A549 (cell line): Measurements from ENCODE around the gene ASPA. TPM values are rescaled to one million over a fixed set of nuclear protein-coding genes. Genes with fewer than 3 reads are reported as not detected.
"Not testable (repeated sequence)": the region's sequence is repeated elsewhere in the genome, so short reads cannot be mapped to it uniquely, and the experiment has no call there.

Experiments used
- ATAC-seq, 2 experiments: fragments of 200-7000 bp in 1 of 2; fragments of >200 bp in 1 of 2; cut with Nextera tagmentation in 1 of 2; cut with Tn5 transposase in 1 of 2; 3 replicates each; pipeline versions ENCODE4 v1.8.0 to v1.9.1; 2018 to 2020; ENCODE audit warnings: mild to moderate bottlenecking in 1 of 2, moderate library complexity in 1 of 2
- CTCF ChIA-PET: fragments of 300-600 bp; sonication (Branson Sonifier 250); formaldehyde crosslinking; extraction: SDS; loops from one replicate; lab custom pipeline; 2021; ENCODE audit warnings: antibody characterized with exemption, inconsistent platforms; lab: Yijun Ruan, JAX
- POLR2A ChIA-PET: fragments of 350-600 bp; formaldehyde crosslinking; extraction: SDS; loops from one replicate; lab custom pipeline; 2021; ENCODE audit warnings: antibody characterized with exemption, inconsistent platforms; lab: Yijun Ruan, JAX
- DNase-seq, 2 experiments: peaks; one replicate each; pipeline versions ENCODE4 v3.0.0 to v3.0.0-alpha.2; 2011 to 2016; ENCODE audit warnings: low read depth in 1 of 2, low spot score in 1 of 2
- FAIRE-seq: peaks from 2 replicates; lab custom pipeline; 2011; peaks lifted over from hg19 to GRCh38; lab: Jason Lieb, UNC
- H3K27ac ChIP-seq, 2 experiments: fragments of >200 bp; sonication (Bioruptor Twin); formaldehyde crosslinking; 3 replicates each; pipeline ENCODE4 v1.5.1; 2016 to 2017
- H3K4me1 ChIP-seq: fragments of >200 bp; sonication (Bioruptor Twin); formaldehyde crosslinking; 3 replicates; pipeline ENCODE4 v1.6.1; 2016
- H3K4me2 ChIP-seq: fragments of >200 bp; sonication (Bioruptor Twin); formaldehyde crosslinking; 3 replicates; pipeline ENCODE4 v1.6.1; 2016
- H3K4me3 ChIP-seq: fragments of >200 bp; sonication (Bioruptor Twin); formaldehyde crosslinking; 3 replicates; pipeline ENCODE4 v1.5.1; 2016
- H3K9me3 ChIP-seq: fragments of >200 bp; sonication (Bioruptor Twin); formaldehyde crosslinking; 3 replicates; pipeline ENCODE4 v1.6.1; 2016
- BHLHE40 ChIP-seq: IDR thresholded peaks from 2 replicates; pipeline ENCODE4 v1.6.1; 2012; ENCODE audit warnings: low read depth, low read length, inconsistent platforms
- CBX2 ChIP-seq: fragments of 200-600 bp; sonication (generic); IDR thresholded peaks from 2 replicates; pipeline ENCODE4 v1.6.1; 2016; ENCODE audit warnings: low read depth, mild to moderate bottlenecking, borderline replicate concordance
- CHD2 ChIP-seq: fragments of 150-350 bp; IDR thresholded peaks from 2 replicates; pipeline ENCODE4 v1.6.1; 2014; ENCODE audit warnings: low read length; ENCODE audit not compliant: partially characterized antibody
- CHD4 ChIP-seq: fragments of 200-600 bp; sonication (generic); IDR thresholded peaks from 2 replicates; pipeline ENCODE4 v1.6.1; 2016; ENCODE audit warnings: antibody characterized with exemption, mild to moderate bottlenecking, borderline replicate concordance
- FOSB ChIP-seq: fragments of 250-450 bp; sonication (Bioruptor Pico); IDR thresholded peaks from 2 replicates; pipeline ENCODE4 v1.5.0; 2020; ENCODE audit warnings: mild to moderate bottlenecking, moderate library complexity
- FOSL2 ChIP-seq, 2 experiments: fragments of 450-650 bp in 1 of 2; fragments of >200 bp in 1 of 2; sonication (Bioruptor Twin) in 1 of 2; formaldehyde crosslinking; IDR thresholded peaks; 2 replicates each; pipeline versions ENCODE4 v1.5.0 to v1.6.1; 2016 to 2020; ENCODE audit warnings: mild to moderate bottlenecking in 1 of 2, moderate library complexity in 1 of 2
- GATA3 ChIP-seq: IDR thresholded peaks from 2 replicates; pipeline ENCODE4 v1.6.1; 2012; ENCODE audit warnings: borderline replicate concordance
- HDAC2 ChIP-seq: fragments of 200-600 bp; sonication (generic); IDR thresholded peaks from 2 replicates; pipeline ENCODE4 v1.6.1; 2016
- HEYL ChIP-seq: fragments of 250-450 bp; sonication (Bioruptor Pico); IDR thresholded peaks from 2 replicates; pipeline ENCODE4 v1.8.0; 2021; ENCODE audit warnings: mild to moderate bottlenecking, moderate library complexity
- HOXA7 ChIP-seq: fragments of 250-450 bp; sonication (Bioruptor Pico); IDR thresholded peaks from 2 replicates; pipeline ENCODE4 v1.5.0; 2020; ENCODE audit warnings: mild to moderate bottlenecking, moderate library complexity
- JUN ChIP-seq, 2 experiments: fragments of >200 bp; sonication (Bioruptor Twin); formaldehyde crosslinking; IDR thresholded peaks; 2 replicates in 1 of 2; 3 replicates in 1 of 2; pipeline ENCODE4 v1.6.1; 2016 to 2017
- MAFK ChIP-seq: fragments of 450-650 bp; IDR thresholded peaks from 2 replicates; pipeline ENCODE4 v1.6.1; 2014; ENCODE audit not compliant: partially characterized antibody
- MAZ ChIP-seq: fragments of 150-350 bp; IDR thresholded peaks from 2 replicates; pipeline ENCODE4 v1.6.1; 2014; ENCODE audit warnings: antibody characterized with exemption, low read depth, low read length, borderline replicate concordance
- MYC ChIP-seq: IDR thresholded peaks from 2 replicates; pipeline ENCODE4 v1.6.1; 2012; ENCODE audit warnings: mild to moderate bottlenecking, inconsistent platforms, low read length, improper control_type of control experiment, borderline replicate concordance
- NFE2L2 ChIP-seq: fragments of 150-350 bp; conservative IDR thresholded peaks from 2 replicates; pipeline ENCODE4 v1.6.1; 2014; ENCODE audit warnings: low read length
- RARB ChIP-seq: fragments of 250-450 bp; sonication (Bioruptor Pico); IDR thresholded peaks from 2 replicates; pipeline ENCODE4 v1.8.0; 2021; ENCODE audit warnings: mild to moderate bottlenecking, moderate library complexity
- RCOR1 ChIP-seq: fragments of 150-350 bp; IDR thresholded peaks from 2 replicates; pipeline ENCODE4 v1.6.1; 2014; ENCODE audit warnings: antibody characterized with exemption, low read length, low read depth
- RNF2 ChIP-seq: fragments of 200-600 bp; sonication (generic); IDR thresholded peaks from 2 replicates; pipeline ENCODE4 v1.6.1; 2016; ENCODE audit warnings: low read depth, mild to moderate bottlenecking, antibody characterized with exemption, moderate library complexity, borderline replicate concordance
- SMC3 ChIP-seq: fragments of >200 bp; sonication (Bioruptor Twin); formaldehyde crosslinking; IDR thresholded peaks from 3 replicates; pipeline ENCODE4 v1.6.1; 2018; ENCODE audit warnings: inconsistent platforms
- SREBF2 ChIP-seq: fragments of 450-650 bp; IDR thresholded peaks from 2 replicates; pipeline ENCODE4 v1.6.1; 2014; ENCODE audit warnings: mild to moderate bottlenecking, moderate library complexity
- TFCP2L1 ChIP-seq: fragments of 250-450 bp; sonication (Bioruptor Pico); IDR thresholded peaks from 2 replicates; pipeline ENCODE4 v1.5.0; 2021; ENCODE audit warnings: mild to moderate bottlenecking
- TP53 ChIP-seq: fragments of 250-450 bp; sonication (Bioruptor Pico); IDR thresholded peaks from 2 replicates; pipeline ENCODE4 v1.5.0; 2021; ENCODE audit warnings: mild to moderate bottlenecking, moderate library complexity
- ZC3H11A ChIP-seq: fragments of 450-650 bp; IDR thresholded peaks from 2 replicates; pipeline ENCODE4 v1.6.1; 2014; ENCODE audit warnings: antibody characterized with exemption, mild to moderate bottlenecking
- ZFP36 ChIP-seq: fragments of 450-650 bp; IDR thresholded peaks from 2 replicates; pipeline ENCODE4 v1.6.1; 2014; ENCODE audit warnings: borderline replicate concordance; ENCODE audit not compliant: partially characterized antibody
- WGBS: methylation state at CpG from one replicate; pipeline ENCODE4 v1.1.6; 2017; ENCODE audit errors: missing lambda C conversion rate; 5-methylcytosine and 5-hydroxymethylcytosine counted together
- polyA plus RNA-seq, 4 experiments: library from polyadenylated mRNA; depleted of rRNA in 3 of 4; stranded (reverse); fragments of >200 nt; fragmentation: RNase III in 1 of 4; extraction: RNeasy Plus Mini Kit Qiagen cat#74134 plus additional on column Dnase treatment in 1 of 4; gene quantifications; 2 replicates in 3 of 4; 3 replicates in 1 of 4; pipeline ENCODE4 v1.2.3, GENCODE V29; 2011 to 2017
- TF ChIP-seq, protein P1 (sequence below): fragments of 250-450 bp; sonication (Bioruptor Pico); IDR thresholded peaks from 2 replicates; pipeline ENCODE4 v1.5.0; 2020; ENCODE audit warnings: low read depth, mild to moderate bottlenecking, moderate library complexity
- TF ChIP-seq, protein P2 (sequence below): fragments of 200-600 bp; sonication (generic); IDR thresholded peaks from 2 replicates; pipeline ENCODE4 v1.6.1; 2016; ENCODE audit warnings: antibody characterized with exemption, mild to moderate bottlenecking, moderate library complexity
- TF ChIP-seq, protein P3 (sequence below): fragments of 250-450 bp; sonication (Bioruptor Pico); IDR thresholded peaks from 2 replicates; pipeline ENCODE4 v1.5.0; 2021; ENCODE audit warnings: mild to moderate bottlenecking, moderate library complexity, borderline replicate concordance
- TF ChIP-seq, protein P4 (sequence below): fragments of >200 bp; sonication (Bioruptor Twin); formaldehyde crosslinking; IDR thresholded peaks from 3 replicates; pipeline ENCODE4 v1.6.1; 2016

ASPA gene
- polyA plus RNA-seq, 2 of the 4 experiments (the other 2 are of a cell fraction): not detected

DNA sequence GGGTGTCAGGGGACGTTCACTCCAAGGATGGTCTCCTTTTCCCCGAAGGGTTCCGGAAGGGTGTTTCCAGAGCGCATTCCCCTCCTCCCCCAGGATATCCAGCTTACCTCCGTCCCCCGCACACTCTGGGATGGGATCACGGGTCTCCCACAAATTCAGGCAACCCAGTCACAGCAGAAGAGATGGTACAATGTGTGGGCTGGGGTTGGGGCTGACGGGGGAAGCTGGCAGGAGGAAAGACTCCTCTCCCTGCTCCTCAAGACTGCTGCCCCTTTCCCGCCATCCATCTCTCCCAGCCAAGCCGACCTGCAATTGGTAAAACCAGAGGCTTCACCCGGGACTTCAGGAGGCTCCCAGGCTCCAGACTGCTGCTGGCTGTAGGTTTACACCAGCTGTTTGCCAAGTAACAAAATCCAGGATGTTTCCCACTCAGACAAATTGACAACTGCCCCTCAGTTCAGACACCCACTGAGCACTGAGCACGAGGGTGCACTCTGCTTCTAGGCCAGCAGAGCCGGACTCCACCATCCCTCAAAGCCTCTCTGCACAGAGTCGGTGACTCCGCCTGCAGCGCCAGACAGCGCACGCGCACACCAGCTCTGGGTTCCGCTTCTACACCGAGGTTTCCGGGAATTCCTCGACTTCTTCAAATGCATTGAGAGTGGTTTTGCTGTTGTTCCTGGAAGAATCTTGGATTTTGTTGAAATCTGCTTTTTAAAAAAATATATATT, 37.7 kb downstream of the ASPA start:
- no peaks in the 10 kb centered on the region for H3K9me3 ChIP-seq
- CTCF ChIA-PET: interaction anchor here (1.2 kb wide), 1 partner anchor 29 kb away, joined by 4 read pairs; no protein-coding TSS in a partner anchor
- ATAC-seq: peak in 1 of 2 experiments; percentile 43; a peak in 3 of 6 replicates
- TF ChIP-seq BHLHE40: no peak
- no peak for TF ChIP-seq CHD4
- TF ChIP-seq, protein P1, sequence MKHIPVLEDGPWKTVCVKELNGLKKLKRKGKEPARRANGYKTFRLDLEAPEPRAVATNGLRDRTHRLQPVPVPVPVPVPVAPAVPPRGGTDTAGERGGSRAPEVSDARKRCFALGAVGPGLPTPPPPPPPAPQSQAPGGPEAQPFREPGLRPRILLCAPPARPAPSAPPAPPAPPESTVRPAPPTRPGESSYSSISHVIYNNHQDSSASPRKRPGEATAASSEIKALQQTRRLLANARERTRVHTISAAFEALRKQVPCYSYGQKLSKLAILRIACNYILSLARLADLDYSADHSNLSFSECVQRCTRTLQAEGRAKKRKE (CRISPR knock-in tag): no peak
- no peak for TF ChIP-seq CBX2
- no peak for TF ChIP-seq ZFP36
- no peak for TF ChIP-seq JUN (IDR thresholded peaks at IDR 0.05)
- no peak for TF ChIP-seq FOSL2 (IDR thresholded peaks at IDR 0.05)
- no peak for TF ChIP-seq FOSL2 (CRISPR knock-in tag; IDR thresholded peaks at IDR 0.05)
- TF ChIP-seq NFE2L2: no peak
- TF ChIP-seq ZC3H11A: no peak
- no peak for TF ChIP-seq MAZ
- no peak for TF ChIP-seq HEYL
- TF ChIP-seq RNF2: no peak
- no peak overlapping the region for H3K4me2 ChIP-seq
- DNase-seq: no peak
- no peaks in the 10 kb centered on the region for H3K4me1 ChIP-seq
- no peak overlapping the region for H3K4me3 ChIP-seq
- POLR2A ChIA-PET: interaction anchor here (0.6 kb wide), 1 partner anchor 9 kb away, joined by 4 read pairs; no protein-coding TSS in a partner anchor
- no peak for FAIRE-seq
- H3K27ac ChIP-seq: no peak overlapping the region
- 72% methylated on average over 23 of the region's 23 CpGs for WGBS

DNA sequence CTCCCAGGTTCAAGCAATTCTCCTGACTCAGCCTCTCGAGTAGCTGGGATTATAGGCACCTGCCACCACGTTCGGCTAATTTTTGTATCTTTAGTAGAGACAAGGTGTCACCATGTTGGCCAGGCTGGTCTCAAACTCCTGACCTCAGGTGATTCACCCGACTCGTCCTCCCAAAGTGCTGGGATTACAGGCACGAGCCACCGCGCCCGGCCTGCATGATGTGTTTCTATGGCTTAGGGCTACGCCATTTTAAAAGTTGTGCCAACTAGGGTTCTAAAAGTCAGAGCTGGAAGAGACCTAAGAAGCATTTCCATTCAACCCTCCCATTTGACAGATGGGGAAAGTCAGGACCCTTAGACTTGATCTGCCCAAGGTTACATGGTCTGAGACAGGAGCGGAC, 38.4 kb downstream of the ASPA start:
- CTCF ChIA-PET, H3K9me3 ChIP-seq, FAIRE-seq, ATAC-seq, H3K4me1 ChIP-seq, H3K27ac ChIP-seq, H3K4me2 ChIP-seq, H3K4me3 ChIP-seq, DNase-seq: not testable (repeated sequence)
- WGBS: 86% methylated on average over 11 of the region's 11 CpGs
- POLR2A ChIA-PET: interaction anchor here (0.6 kb wide), 1 partner anchor 10 kb away, joined by 4 read pairs; no protein-coding TSS in a partner anchor

DNA sequence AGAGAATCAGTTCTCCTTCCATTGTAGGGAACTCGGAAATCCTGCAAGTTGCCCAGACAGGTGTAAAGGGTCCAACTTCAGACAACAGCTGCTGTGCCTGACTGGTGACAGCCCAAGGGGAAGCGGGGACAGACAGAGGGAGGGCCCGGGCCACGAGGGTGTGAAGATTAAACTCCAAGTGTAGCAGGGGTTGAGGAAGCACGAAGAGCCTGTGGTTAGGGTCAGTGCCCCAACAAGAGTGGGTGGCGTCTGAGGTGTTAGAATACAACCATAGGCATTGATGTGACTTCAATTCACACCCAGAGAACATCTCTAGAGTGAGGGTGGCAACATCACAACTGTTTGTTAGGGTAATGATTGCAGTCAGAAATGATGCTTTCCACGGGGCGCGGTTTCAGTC, 39.1 kb downstream of the ASPA start:
- Histone ChIP-seq H3K27ac (no peak overlapping the region), H3K9me3 (no peaks in the 10 kb centered on the region), H3K4me2 (no peak overlapping the region), H3K4me3 (no peak overlapping the region), H3K4me1 (no peaks in the 10 kb centered on the region)
- DNase-seq (no peak), FAIRE-seq (no peak), ATAC-seq (no peak)
- WGBS: 69% methylated on average over 9 of the region's 9 CpGs
- ChIA-PET CTCF (no interaction called here), POLR2A (no interaction called here)
- TF ChIP-seq, protein P2, sequence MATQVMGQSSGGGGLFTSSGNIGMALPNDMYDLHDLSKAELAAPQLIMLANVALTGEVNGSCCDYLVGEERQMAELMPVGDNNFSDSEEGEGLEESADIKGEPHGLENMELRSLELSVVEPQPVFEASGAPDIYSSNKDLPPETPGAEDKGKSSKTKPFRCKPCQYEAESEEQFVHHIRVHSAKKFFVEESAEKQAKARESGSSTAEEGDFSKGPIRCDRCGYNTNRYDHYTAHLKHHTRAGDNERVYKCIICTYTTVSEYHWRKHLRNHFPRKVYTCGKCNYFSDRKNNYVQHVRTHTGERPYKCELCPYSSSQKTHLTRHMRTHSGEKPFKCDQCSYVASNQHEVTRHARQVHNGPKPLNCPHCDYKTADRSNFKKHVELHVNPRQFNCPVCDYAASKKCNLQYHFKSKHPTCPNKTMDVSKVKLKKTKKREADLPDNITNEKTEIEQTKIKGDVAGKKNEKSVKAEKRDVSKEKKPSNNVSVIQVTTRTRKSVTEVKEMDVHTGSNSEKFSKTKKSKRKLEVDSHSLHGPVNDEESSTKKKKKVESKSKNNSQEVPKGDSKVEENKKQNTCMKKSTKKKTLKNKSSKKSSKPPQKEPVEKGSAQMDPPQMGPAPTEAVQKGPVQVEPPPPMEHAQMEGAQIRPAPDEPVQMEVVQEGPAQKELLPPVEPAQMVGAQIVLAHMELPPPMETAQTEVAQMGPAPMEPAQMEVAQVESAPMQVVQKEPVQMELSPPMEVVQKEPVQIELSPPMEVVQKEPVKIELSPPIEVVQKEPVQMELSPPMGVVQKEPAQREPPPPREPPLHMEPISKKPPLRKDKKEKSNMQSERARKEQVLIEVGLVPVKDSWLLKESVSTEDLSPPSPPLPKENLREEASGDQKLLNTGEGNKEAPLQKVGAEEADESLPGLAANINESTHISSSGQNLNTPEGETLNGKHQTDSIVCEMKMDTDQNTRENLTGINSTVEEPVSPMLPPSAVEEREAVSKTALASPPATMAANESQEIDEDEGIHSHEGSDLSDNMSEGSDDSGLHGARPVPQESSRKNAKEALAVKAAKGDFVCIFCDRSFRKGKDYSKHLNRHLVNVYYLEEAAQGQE: no peak
- TF ChIP-seq MAFK (no peak), SREBF2 (no peak), HDAC2 (no peak), CHD2 (no peak), TFCP2L1 (no peak), SMC3 (no peak), MYC (no peak), RCOR1 (no peak), FOSB (CRISPR knock-in tag) (no peak), GATA3 (no peak), HOXA7 (CRISPR knock-in tag) (no peak), RARB (no peak), ZFP36 (no peak), TP53 (CRISPR knock-in tag) (no peak)
- TF ChIP-seq, protein P3, sequence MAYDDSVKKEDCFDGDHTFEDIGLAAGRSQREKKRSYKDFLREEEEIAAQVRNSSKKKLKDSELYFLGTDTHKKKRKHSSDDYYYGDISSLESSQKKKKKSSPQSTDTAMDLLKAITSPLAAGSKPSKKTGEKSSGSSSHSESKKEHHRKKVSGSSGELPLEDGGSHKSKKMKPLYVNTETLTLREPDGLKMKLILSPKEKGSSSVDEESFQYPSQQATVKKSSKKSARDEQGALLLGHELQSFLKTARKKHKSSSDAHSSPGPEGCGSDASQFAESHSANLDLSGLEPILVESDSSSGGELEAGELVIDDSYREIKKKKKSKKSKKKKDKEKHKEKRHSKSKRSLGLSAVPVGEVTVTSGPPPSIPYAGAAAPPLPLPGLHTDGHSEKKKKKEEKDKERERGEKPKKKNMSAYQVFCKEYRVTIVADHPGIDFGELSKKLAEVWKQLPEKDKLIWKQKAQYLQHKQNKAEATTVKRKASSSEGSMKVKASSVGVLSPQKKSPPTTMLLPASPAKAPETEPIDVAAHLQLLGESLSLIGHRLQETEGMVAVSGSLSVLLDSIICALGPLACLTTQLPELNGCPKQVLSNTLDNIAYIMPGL (CRISPR knock-in tag): no peak
- TF ChIP-seq, protein P4, sequence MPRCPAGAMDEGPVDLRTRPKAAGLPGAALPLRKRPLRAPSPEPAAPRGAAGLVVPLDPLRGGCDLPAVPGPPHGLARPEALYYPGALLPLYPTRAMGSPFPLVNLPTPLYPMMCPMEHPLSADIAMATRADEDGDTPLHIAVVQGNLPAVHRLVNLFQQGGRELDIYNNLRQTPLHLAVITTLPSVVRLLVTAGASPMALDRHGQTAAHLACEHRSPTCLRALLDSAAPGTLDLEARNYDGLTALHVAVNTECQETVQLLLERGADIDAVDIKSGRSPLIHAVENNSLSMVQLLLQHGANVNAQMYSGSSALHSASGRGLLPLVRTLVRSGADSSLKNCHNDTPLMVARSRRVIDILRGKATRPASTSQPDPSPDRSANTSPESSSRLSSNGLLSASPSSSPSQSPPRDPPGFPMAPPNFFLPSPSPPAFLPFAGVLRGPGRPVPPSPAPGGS: no peak
